ENCODE data around the gene HSP90B1.

- TF ChIP-seq CTCF (IDR thresholded peaks at IDR 0.05) (no peak), POLR2A (IDR thresholded peaks at IDR 0.05) (no peak), EP300 (IDR thresholded peaks at IDR 0.05; ENCODE audit: low read depth) (no peak)
Measured at GRCh38 chr12:103978384-103978982, 48.3 kb downstream of the HSP90B1 start.

Data from transverse colon (tissue), 3 donors.